K562 (cell line): ENCODE measurements around the gene PROKR1.

Source experiments
- CHCHD3 ChIP-seq: fragments of 250-450 bp; sonication (Bioruptor Pico); IDR thresholded peaks from 2 replicates; pipeline ENCODE4 v2.1.2; 2022; ENCODE audit warnings: mild to moderate bottlenecking
- DNMT1 ChIP-seq: fragments of 450-650 bp; IDR thresholded peaks from 2 replicates; pipeline ENCODE4 v1.6.1; 2016; ENCODE audit warnings: antibody characterized with exemption, mild to moderate bottlenecking
- MIER1 ChIP-seq: fragments of 450-650 bp; IDR thresholded peaks from 2 replicates; pipeline ENCODE4 v1.6.1; 2016; ENCODE audit warnings: antibody characterized with exemption, mild to moderate bottlenecking, low read depth
- NRF1 ChIP-seq, 2 experiments: fragments of 450-650 bp; IDR thresholded peaks in 1 of 2; conservative IDR thresholded peaks in 1 of 2; 2 replicates each; pipeline ENCODE4 v1.6.1; 2014; ENCODE audit warnings: mild to moderate bottlenecking in 2 of 2
- RAD21 ChIP-seq, 2 experiments: fragments of 250-450 bp in 1 of 2; fragments of 450-650 bp in 1 of 2; sonication (Bioruptor Pico) in 1 of 2; formaldehyde crosslinking in 1 of 2; IDR thresholded peaks in 1 of 2; conservative IDR thresholded peaks in 1 of 2; 2 replicates each; pipeline versions ENCODE4 v1.4.0 to v1.8.0; 2020 to 2022; ENCODE audit warnings: mild to moderate bottlenecking in 2 of 2, moderate library complexity in 1 of 2
- SNRNP70 ChIP-seq: fragments of 200-400 bp; formaldehyde crosslinking; optimal IDR thresholded peaks from 2 replicates; pipeline ENCODE3; 2017; ENCODE audit warnings: low read depth, low read length
- SPI1 ChIP-seq: IDR thresholded peaks from 2 replicates; pipeline ENCODE4 v1.6.1; 2011; ENCODE audit warnings: low read depth, low read length, control low read depth, borderline replicate concordance
- TAF9B ChIP-seq: fragments of 450-650 bp; IDR thresholded peaks from 2 replicates; pipeline ENCODE4 v1.6.1; 2018; ENCODE audit warnings: mild to moderate bottlenecking; ENCODE audit not compliant: partially characterized antibody
- THAP7 ChIP-seq: fragments of 250-450 bp; sonication (Bioruptor Pico); IDR thresholded peaks from 2 replicates; pipeline ENCODE4 v1.5.0; 2021
- YBX1 ChIP-seq: fragments of 450-650 bp; IDR thresholded peaks from 2 replicates; pipeline ENCODE4 v1.7.1; 2016; ENCODE audit warnings: mild to moderate bottlenecking
- ZBED1 ChIP-seq: IDR thresholded peaks from 2 replicates; pipeline ENCODE4 v1.6.1; 2014
- TF ChIP-seq, protein P1 (sequence below): sonication (generic); formaldehyde crosslinking; IDR thresholded peaks from 2 replicates; pipeline ENCODE4 v1.8.0; 2022; ENCODE audit warnings: mild to moderate bottlenecking, low read depth, missing genetic modification reagents

DNA sequence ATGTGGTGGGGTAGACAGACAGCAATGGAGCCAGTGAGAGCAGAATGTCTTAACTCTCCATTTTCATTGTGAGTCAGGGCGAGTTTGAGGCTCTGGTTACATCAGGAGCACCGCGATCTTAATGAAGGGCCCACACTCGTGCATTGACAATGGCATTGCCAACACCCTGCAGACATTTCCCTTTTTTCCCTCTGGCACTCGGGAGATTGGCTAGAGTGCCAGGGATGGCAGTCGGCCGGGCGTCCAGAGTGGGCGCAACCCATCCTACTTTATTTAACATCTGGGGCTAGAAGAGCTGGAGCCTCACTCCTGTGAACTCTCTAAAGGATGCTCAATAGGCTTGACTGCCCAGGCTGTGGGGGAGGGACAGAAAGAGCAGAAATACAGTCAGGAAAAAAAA lies 9.7 kb downstream of the PROKR1 start:
- TF ChIP-seq ZBED1 (no peak), YBX1 (no peak), THAP7 (CRISPR knock-in tag) (no peak), DNMT1 (no peak), TAF9B (no peak), CHCHD3 (CRISPR knock-in tag) (no peak), SNRNP70 (no peak), RAD21 (CRISPR knock-in tag; conservative IDR thresholded peaks at IDR 0.05 in 1 of 2, IDR thresholded peaks at IDR 0.05 in 1 of 2) (no peak), MIER1 (no peak), SPI1 (no peak), NRF1 (conservative IDR thresholded peaks at IDR 0.05 in 1 of 2, IDR thresholded peaks at IDR 0.05 in 1 of 2) (no peak)
- TF ChIP-seq, protein P1, sequence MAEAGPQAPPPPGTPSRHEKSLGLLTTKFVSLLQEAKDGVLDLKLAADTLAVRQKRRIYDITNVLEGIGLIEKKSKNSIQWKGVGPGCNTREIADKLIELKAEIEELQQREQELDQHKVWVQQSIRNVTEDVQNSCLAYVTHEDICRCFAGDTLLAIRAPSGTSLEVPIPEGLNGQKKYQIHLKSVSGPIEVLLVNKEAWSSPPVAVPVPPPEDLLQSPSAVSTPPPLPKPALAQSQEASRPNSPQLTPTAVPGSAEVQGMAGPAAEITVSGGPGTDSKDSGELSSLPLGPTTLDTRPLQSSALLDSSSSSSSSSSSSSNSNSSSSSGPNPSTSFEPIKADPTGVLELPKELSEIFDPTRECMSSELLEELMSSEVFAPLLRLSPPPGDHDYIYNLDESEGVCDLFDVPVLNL (CRISPR knock-in tag): no peak
